Activated T-cell treated with anti-CD3 and anti-CD28 coated beads, Interleukin-2, amount 50 U/mL, for 72 hours (primary cell): Measurements from ENCODE around the gene AVPR1B. TPM values are rescaled to one million over a fixed set of nuclear protein-coding genes. Genes with fewer than 3 reads are reported as not detected.

Experiments used
- ATAC-seq, 2 donors: fragments of 150-1000 bp; cut with Tn5 transposase; replicated peaks in 1 of 2; 2 replicates each; pipeline ENCODE4 v1.10.0; 2021; ENCODE audit warnings: moderate library complexity in 2 of 2, mild to moderate bottlenecking in 1 of 2
- DNase-seq, 2 donors: peaks; one replicate each; pipeline ENCODE4 v3.0.0; 2021 to 2022; ENCODE audit warnings: mixed read lengths in 1 of 2
- H3K27ac Mint-ChIP-seq: one replicate; pipeline ENCODE4 v1.8.0; 2022; ENCODE audit warnings: mild to moderate bottlenecking, moderate library complexity, mixed read lengths
- H3K27me3 Mint-ChIP-seq: one replicate; pipeline ENCODE4 v1.8.0; 2022; ENCODE audit warnings: low read depth, mixed read lengths
- H3K36me3 Mint-ChIP-seq, 2 donors: one replicate each; pipeline ENCODE4 v1.8.0; 2022; ENCODE audit warnings: mixed read lengths in 2 of 2, mild to moderate bottlenecking in 1 of 2; ENCODE audit not compliant: insufficient read depth in 2 of 2
- H3K4me1 Mint-ChIP-seq: one replicate; pipeline ENCODE4 v1.8.0; 2022; ENCODE audit warnings: low read depth, mixed read lengths
- H3K4me3 Mint-ChIP-seq, 2 donors: one replicate each; pipeline ENCODE4 v1.8.0; 2022; ENCODE audit warnings: mild to moderate bottlenecking in 2 of 2, mixed read lengths in 2 of 2, moderate library complexity in 2 of 2
- H3K9me3 Mint-ChIP-seq, 2 donors: one replicate each; pipeline ENCODE4 v1.8.0; 2022; ENCODE audit warnings: mixed read lengths in 2 of 2
- total RNA-seq, 2 donors: library from RNA; stranded (reverse); gene quantifications; one replicate each; pipeline ENCODE4 v1.2.3, GENCODE V29; 2022

The AVPR1B gene
- total RNA-seq, 2 donors from 2014 or later = not detected

DNA sequence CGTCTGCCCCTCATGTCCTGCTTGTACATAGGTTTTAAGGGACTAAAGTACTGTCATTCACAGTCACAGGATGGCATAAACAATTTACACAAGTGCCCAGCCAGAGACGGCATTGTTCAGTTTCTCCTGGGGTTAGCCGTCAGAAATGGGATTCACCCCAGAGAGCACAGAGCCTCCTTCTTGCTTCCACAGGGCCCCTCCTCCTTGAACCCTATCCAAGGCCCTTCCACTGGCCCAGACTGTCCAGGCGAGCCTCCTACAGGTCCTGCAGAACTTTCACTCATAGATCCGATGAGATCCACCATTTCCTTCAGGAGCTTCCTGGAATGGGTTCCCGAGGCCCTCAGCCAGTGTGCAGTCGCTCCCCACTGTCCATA, 10.0 kb downstream of the AVPR1B start:
- Mint-ChIP-seq H3K4me1 (no peaks in the 10 kb centered on the region), H3K4me3 (no peak overlapping the region), H3K27ac (no peak overlapping the region), H3K36me3 (no peaks in the 10 kb centered on the region), H3K27me3 (peaks cover 7% of the 10 kb centered on the region), H3K9me3 (no peaks in the 10 kb centered on the region)
- DNase-seq (no peak), ATAC-seq (no peak)

DNA sequence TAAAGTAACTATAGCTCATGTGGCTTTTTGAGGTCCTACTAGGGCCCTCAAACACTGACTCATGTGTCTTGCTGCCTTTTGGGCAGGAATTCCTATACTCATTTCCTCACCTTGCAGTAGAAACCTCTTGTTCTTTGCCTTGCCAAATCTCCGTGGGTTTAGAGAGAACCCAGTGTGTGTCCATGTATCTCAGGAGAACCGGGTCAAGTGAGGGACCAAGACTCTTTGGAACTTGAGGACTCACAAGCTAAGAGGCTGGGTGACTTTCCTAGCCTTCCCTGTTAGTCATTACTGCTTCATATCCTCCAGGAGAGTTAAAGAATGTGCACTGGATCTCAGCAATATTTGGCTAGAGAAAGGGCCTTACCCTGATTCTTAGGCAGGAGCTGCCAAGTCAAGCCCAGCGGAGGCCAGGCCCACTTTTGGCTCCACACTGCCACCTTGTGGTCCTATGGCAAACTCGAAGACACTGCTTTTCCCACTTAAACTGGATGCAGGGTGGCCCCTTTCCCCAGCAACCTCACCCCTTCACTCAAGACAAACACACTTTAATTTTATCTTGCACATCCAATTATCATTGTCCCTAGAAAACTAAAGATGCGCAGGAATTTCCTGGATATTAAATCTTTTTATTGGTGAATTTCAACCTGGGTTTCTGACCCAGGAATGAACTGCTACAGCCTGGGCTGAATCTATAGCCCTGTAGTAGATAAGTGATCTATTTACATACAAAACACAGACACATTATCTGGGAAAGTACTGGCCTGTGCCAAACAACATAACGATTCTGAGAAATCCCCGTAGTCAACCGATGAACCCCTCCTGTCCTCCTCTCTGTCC, 10.6 kb downstream of the AVPR1B start:
- Mint-ChIP-seq H3K9me3 (no peaks in the 10 kb centered on the region), H3K36me3 (no peaks in the 10 kb centered on the region), H3K4me3 (no peak overlapping the region), H3K27ac (no peak overlapping the region), H3K4me1 (no peaks in the 10 kb centered on the region), H3K27me3 (peaks cover 4% of the 10 kb centered on the region)
- ATAC-seq = peak; percentile 82 to 83
- peak; percentile 75 to 79 for DNase-seq

DNA sequence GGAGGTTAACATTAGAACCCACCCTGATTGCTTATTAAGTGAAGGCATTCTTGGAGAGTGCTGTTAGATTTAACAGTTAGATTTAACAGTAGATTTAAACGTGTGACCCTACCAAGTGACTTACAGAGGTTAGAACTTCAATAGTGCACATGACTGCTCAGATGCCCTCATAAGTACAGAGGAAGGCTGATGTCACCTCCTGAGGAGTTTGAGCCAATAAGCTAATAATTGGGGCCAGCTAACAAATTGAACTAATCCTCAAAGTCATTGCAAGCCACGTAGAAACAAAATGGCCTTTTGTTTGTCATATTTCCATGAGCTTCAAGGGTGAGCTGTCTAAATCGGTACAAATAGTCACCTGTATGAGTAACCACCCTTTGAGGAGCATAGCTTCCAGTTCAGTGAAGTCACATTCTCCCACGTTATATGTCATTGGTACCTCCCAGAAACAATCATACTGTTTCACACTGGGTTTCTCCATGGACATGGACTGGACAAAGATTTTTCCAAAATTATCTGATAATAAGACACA, 11.7 kb downstream of the AVPR1B start:
- ATAC-seq = no peak
- DNase-seq = no peak
- H3K4me1 Mint-ChIP-seq = no peaks in the 10 kb centered on the region

DNA sequence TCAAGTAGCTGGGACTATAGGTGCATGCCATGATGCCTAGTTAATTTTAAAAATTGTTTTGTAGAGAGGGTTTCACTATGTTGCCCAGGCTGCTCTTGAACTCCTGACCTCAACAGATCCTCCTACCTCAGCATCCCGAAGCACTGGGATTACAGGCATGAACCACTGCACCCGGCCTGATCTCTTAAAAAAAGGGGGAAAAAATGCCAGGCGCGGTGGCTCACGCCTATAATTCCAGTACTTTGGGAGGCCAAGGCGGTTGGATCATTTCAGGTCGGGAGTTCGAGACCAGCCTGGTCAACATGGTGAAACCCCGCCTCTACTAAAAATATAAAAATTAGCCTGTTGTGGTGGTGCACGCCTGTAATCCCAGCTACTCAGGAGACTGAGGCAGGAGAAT, 13.2 kb downstream of the AVPR1B start:
- no peak overlapping the region for H3K27ac Mint-ChIP-seq
- no peak for ATAC-seq
- H3K4me3 Mint-ChIP-seq = no peak overlapping the region
- H3K27me3 Mint-ChIP-seq = peaks cover 14% of the 10 kb centered on the region
- no peaks in the 10 kb centered on the region for H3K36me3 Mint-ChIP-seq
- no peaks in the 10 kb centered on the region for H3K4me1 Mint-ChIP-seq
- no peak for DNase-seq
- H3K9me3 Mint-ChIP-seq = no peaks in the 10 kb centered on the region

More for the DNA sequence above, 11.7 kb downstream of the AVPR1B start:
- Mint-ChIP-seq H3K27ac (no peak overlapping the region), H3K9me3 (no peaks in the 10 kb centered on the region), H3K4me3 (no peak overlapping the region), H3K36me3 (no peaks in the 10 kb centered on the region), H3K27me3 (peaks cover 11% of the 10 kb centered on the region)

DNA sequence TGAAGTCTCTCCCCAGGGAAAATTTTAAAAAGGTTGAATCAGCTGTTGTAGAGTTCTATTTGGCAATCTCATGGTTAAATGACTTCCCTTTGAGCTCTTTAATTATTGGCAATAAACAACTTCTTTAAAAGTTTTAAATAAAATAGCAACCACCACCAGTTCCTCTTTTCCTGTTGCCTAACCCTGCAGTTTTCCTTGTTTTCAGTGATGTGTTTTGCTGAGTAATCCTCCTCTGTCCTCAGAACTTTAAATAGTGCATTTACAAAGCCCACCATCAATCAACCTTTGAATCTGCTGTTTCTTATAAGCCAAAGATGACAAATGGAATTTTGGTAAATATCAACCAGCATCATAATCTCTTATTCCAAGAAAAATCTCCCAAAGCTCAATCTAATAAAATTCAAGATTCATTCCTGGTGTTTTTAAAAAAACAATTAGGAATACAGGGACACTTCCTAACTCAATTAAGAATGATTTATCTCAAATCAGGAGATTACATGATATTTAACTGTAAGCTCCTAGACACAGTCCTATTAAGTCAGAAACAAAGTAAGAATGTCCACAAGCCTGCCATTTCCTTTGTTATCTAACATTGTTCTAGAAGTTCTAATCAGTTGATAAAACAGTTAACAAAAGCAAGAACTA, 14.8 kb downstream of the AVPR1B start:
- Mint-ChIP-seq H3K27ac (no peak overlapping the region), H3K36me3 (no peaks in the 10 kb centered on the region), H3K4me3 (no peak overlapping the region), H3K9me3 (no peaks in the 10 kb centered on the region), H3K4me1 (no peaks in the 10 kb centered on the region), H3K27me3 (peaks cover 22% of the 10 kb centered on the region)
- ATAC-seq = no peak
- no peak for DNase-seq

DNA sequence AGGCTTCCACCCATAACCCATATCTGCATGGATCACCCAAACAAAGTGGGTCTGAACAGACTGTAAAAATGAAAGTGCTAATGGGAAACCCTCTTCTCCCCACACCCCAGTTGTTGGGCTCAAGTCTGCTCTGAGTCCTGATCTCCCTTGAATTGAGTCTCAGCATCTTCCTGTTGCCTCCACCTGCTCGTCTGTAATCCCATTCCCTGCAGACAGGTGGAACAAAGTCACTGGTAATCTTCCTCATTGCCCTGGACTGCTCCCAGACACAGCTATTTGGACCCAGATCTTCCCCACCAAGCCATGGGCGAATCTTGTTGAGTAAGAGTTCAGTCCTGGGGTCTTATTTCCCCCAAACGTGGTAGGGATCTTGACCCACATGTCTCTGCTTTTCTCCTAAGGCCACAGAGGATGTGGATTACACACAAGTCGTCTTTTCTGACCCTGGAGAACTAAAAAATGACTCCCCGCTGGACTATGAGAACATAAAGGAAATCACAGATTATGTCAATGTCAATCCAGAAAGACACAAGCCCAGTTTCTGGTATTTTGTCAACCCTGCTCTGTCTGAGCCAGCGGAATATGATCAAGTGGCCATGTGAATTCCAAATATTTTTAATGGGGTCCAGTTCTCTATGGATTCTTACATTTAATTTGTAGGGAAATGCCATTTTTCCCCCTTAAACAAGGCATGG, 15.7 kb downstream of the AVPR1B start:
- Mint-ChIP-seq H3K4me3 (no peak overlapping the region), H3K27me3 (peaks cover 23% of the 10 kb centered on the region), H3K9me3 (no peaks in the 10 kb centered on the region), H3K27ac (no peak overlapping the region), H3K4me1 (no peaks in the 10 kb centered on the region), H3K36me3 (no peaks in the 10 kb centered on the region)
- DNase-seq (no peak), ATAC-seq (no peak)

DNA sequence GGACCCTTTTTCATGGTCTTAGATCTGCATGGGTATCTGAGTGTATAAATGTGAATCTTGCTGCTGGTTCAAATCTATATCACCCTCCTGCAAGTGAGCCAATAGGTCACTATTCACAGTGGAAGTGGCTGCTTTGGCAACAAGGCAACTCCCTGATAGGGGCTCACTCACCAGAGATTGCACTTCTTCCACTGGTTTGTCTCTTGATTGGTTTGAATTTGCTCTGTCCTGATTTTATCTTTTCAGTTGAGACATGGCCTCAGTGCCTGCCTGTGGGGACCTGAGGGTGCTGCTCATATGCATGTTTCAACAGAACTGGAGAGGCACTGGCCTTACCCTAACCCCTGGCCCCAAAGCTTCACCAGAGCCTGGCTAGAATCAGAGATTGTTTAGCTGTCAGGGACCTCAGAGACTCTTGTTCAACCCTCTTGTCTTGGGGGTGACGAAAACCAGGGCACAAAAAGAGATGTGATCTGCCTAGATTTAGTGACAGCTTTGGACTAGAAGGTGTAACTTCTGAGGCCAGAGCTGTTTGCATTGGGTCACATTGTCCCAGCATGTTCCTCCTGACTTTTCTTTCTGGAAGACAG, 16.9 kb downstream of the AVPR1B start:
- Mint-ChIP-seq H3K4me1 (no peaks in the 10 kb centered on the region), H3K36me3 (no peaks in the 10 kb centered on the region), H3K9me3 (no peaks in the 10 kb centered on the region), H3K4me3 (no peak overlapping the region), H3K27me3 (peaks cover 27% of the 10 kb centered on the region), H3K27ac (no peak overlapping the region)
- ATAC-seq = no peak
- no peak for DNase-seq

DNA sequence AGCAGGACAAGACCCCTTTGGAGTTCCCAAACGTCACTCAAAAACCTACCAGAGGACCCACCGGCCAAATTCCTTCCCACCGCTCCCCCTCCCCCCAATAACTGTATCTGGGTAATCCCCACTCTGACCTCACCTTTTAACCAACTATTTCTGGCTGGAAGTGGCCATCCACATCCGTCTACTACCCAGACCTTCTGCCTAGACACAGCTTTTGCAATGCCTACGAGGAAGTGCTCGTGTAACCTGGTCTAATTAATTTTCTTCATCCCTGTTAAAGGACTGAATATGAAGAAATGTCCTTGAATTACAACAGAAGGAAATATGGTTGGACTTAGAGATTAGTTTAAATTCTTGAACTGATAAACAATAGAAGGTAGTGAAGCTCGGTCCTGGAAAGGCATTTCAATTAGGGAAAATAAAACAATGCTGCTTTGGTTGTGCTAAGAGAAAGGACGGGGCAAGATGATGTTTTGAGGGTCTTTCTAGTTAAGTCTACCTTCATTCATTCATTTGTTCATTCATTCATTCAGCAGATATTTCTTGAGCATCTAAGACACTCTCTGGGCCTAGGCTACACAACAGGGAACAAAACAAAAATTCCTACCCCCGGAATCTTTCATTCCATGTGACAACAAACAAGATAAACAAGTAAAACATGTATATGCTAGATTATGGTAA, 18.8 kb downstream of the AVPR1B start:
- Mint-ChIP-seq H3K4me3 (no peak overlapping the region), H3K9me3 (no peaks in the 10 kb centered on the region), H3K27ac (no peak overlapping the region), H3K4me1 (no peaks in the 10 kb centered on the region), H3K27me3 (peaks cover 27% of the 10 kb centered on the region), H3K36me3 (no peaks in the 10 kb centered on the region)
- DNase-seq (no peak), ATAC-seq (no peak)

DNA sequence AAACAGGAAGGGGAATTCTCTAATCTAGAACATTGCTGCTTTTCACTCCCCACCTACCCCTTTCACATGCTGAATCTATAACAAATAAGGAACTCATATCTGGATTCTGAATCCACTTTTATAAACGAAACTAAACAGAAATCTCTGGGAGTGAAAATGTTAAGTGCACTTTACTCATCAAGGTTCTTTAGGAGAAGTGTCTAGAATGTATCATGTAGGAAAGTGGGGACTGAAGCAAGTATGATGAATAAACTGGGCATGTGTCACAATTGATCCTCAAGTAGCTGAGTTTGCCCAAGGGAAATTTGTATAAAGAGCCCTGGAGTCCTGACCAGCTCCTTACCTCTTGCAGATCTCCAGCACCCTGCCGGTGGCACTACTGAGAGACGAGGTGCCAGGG, 19.8 kb downstream of the AVPR1B start:
- no peak overlapping the region for H3K4me3 Mint-ChIP-seq
- H3K27ac Mint-ChIP-seq = no peak overlapping the region
- ATAC-seq (no peak), DNase-seq (no peak)
- no peaks in the 10 kb centered on the region for H3K36me3 Mint-ChIP-seq
- no peaks in the 10 kb centered on the region for H3K9me3 Mint-ChIP-seq
- no peaks in the 10 kb centered on the region for H3K4me1 Mint-ChIP-seq
- peaks cover 27% of the 10 kb centered on the region for H3K27me3 Mint-ChIP-seq

DNA sequence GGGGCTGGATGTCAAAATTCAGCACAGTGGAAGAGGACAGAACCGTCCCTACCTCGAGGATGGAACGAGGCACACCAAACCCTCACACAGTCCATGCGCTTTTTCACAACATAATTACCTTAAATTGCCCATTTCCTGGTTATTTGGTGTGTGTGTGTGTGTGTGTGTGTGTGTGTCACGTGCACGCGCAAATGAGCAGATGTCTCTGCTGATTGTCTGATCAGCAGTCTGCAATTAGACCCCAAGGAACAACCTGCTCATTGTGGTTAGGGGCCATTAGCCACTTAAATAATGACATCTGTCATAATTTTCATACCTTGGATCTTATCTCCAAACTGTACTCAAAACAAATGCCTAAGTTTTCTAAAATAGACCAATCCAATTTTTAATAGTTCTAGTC, 23.2 kb downstream of the AVPR1B start:
- Mint-ChIP-seq H3K27me3 (peaks cover 13% of the 10 kb centered on the region), H3K27ac (no peak overlapping the region), H3K4me1 (no peaks in the 10 kb centered on the region), H3K36me3 (no peaks in the 10 kb centered on the region), H3K4me3 (no peak overlapping the region), H3K9me3 (no peaks in the 10 kb centered on the region)
- no peak for ATAC-seq
- no peak for DNase-seq

DNA sequence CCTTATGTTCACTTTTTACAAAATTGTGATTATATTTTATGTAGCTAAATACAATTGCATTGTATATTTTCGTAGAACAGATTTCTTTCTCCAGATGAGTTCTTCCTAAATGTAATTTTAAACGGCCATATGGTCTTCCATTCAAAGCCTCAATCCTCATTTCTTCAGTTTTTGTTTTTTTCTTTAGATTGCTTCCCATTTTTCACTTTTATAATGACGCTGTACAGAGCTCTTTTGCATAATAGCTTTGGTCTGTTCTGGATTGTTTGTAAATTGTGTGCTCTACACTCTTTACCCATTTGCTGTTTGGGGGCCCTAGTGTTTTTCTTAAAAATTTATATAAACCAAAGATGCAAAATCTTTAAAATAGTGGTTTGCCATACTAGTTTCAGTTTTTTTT, 27.8 kb downstream of the AVPR1B start:
- H3K27me3 Mint-ChIP-seq = no peaks in the 10 kb centered on the region
- H3K27ac Mint-ChIP-seq = no peak overlapping the region
- ATAC-seq = no peak
- no peaks in the 10 kb centered on the region for H3K4me1 Mint-ChIP-seq
- DNase-seq = no peak
- H3K4me3 Mint-ChIP-seq = no peak overlapping the region
- no peaks in the 10 kb centered on the region for H3K9me3 Mint-ChIP-seq
- no peaks in the 10 kb centered on the region for H3K36me3 Mint-ChIP-seq

DNA sequence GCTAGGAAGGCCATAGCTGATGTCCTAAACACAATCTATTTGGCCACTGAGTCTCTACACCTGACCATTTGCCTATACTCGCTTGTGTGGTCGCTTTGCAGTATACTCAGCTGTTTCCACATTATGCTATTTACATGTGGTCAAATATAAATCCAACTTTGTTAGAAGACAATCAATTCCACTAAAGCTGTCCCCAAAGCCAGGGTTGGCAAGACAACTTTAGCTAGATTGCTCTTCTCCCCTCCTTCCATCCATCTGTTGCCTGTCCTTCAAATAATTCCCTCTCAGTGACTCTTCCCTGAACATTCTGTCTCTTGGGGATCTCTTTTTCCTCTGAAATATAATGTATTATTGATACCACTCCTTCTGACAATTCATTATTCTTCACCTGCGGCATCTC, 30.1 kb downstream of the AVPR1B start:
- Mint-ChIP-seq H3K4me1 (peaks cover 6% of the 10 kb centered on the region), H3K27me3 (no peaks in the 10 kb centered on the region), H3K9me3 (no peaks in the 10 kb centered on the region), H3K4me3 (no peak overlapping the region), H3K36me3 (no peaks in the 10 kb centered on the region), H3K27ac (no peak overlapping the region)
- no peak for DNase-seq
- ATAC-seq = no peak
